HUES6 (cell line): ENCODE measurements around the gene TXLNB.

Experiments
- H3K27ac ChIP-seq: 2 replicates; pipeline ENCODE4 v1.7.0; 2013; ENCODE audit warnings: low read depth, mild to moderate bottlenecking, low read length, inconsistent platforms
- H3K27me3 ChIP-seq: 2 replicates; pipeline ENCODE4 v1.6.1; 2013; ENCODE audit warnings: low read length; ENCODE audit not compliant: control insufficient read depth, insufficient read depth
- H3K36me3 ChIP-seq: 2 replicates; pipeline ENCODE4 v1.6.1; 2013; ENCODE audit warnings: low read length; ENCODE audit not compliant: control insufficient read depth, insufficient read depth
- H3K4me1 ChIP-seq: 2 replicates; pipeline ENCODE4 v1.6.1; 2013; ENCODE audit warnings: low read length; ENCODE audit not compliant: control insufficient read depth, insufficient read depth
- H3K4me3 ChIP-seq: 2 replicates; pipeline ENCODE4 v1.5.1; 2013; ENCODE audit warnings: low read depth, low read length
- H3K9ac ChIP-seq: one replicate; pipeline ENCODE4 v1.6.1; 2013; ENCODE audit warnings: mild to moderate bottlenecking, low read length
- H3K9me3 ChIP-seq: 2 replicates; pipeline ENCODE4 v1.6.1; 2013; ENCODE audit warnings: low read depth, low read length; ENCODE audit not compliant: control insufficient read depth, insufficient read depth

Gene TXLNB

GRCh38 chr6:139198529-139199288, 93.1 kb downstream of the TXLNB start:
- Histone ChIP-seq H3K4me1 (no peaks in the 10 kb centered on the region; the same call in 1 of the 2 replicates), H3K4me3 (no peak overlapping the region), H3K27me3 (no peaks in the 10 kb centered on the region), H3K36me3 (no peaks in the 10 kb centered on the region), H3K27ac (no peak overlapping the region), H3K9me3 (no peaks in the 10 kb centered on the region), H3K9ac (no peak overlapping the region)

GRCh38 chr6:139194740-139195139, 97.1 kb downstream of the TXLNB start:
- H3K27me3 ChIP-seq: no peaks in the 10 kb centered on the region
- H3K4me1 ChIP-seq: no peaks in the 10 kb centered on the region; the same call in 1 of the 2 replicates
- H3K36me3 ChIP-seq: no peaks in the 10 kb centered on the region
- no peak overlapping the region for H3K27ac ChIP-seq
- H3K9ac ChIP-seq: no peak overlapping the region
- H3K9me3 ChIP-seq: no peaks in the 10 kb centered on the region
- no peak overlapping the region for H3K4me3 ChIP-seq
